Measurements from ENCODE around the gene MCC.

DNA sequence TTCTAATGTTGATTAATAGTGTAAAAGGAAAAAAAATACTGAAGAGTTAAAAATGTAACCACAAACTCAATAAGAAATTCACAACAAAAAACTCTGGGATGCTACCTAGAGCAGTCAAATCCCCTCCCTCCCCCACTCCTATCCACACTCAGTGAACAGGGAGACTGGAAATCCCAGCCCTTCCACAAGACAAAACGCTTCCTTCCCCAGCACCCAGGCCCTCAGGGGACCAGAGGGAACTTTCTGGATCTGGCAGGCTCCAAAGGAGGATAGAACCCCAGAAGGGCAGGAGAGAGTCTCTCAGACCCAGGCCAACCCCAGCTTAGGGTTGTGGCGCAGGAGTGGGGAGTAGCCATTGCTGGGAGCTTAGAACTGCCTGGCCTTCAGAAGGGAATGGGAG lies 456.7 kb downstream of the MCC start:
- TF ChIP-seq, protein P1, sequence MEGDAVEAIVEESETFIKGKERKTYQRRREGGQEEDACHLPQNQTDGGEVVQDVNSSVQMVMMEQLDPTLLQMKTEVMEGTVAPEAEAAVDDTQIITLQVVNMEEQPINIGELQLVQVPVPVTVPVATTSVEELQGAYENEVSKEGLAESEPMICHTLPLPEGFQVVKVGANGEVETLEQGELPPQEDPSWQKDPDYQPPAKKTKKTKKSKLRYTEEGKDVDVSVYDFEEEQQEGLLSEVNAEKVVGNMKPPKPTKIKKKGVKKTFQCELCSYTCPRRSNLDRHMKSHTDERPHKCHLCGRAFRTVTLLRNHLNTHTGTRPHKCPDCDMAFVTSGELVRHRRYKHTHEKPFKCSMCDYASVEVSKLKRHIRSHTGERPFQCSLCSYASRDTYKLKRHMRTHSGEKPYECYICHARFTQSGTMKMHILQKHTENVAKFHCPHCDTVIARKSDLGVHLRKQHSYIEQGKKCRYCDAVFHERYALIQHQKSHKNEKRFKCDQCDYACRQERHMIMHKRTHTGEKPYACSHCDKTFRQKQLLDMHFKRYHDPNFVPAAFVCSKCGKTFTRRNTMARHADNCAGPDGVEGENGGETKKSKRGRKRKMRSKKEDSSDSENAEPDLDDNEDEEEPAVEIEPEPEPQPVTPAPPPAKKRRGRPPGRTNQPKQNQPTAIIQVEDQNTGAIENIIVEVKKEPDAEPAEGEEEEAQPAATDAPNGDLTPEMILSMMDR (IDR thresholded peaks at IDR 0.05) = no peak
- TF ChIP-seq POLR2A (IDR thresholded peaks at IDR 0.05; ENCODE audit: low read depth) (no peak), POLR2AphosphoS5 (IDR thresholded peaks at IDR 0.05) (no peak), EP300 (IDR thresholded peaks at IDR 0.05) (no peak)
